Small intestine (tissue), 4 donors: Measurements from ENCODE around the gene USP46. TPM values are rescaled to one million over a fixed set of nuclear protein-coding genes. Genes with fewer than 3 reads are reported as not detected.

ENCODE experiments used
- polyA plus RNA-seq, 4 donors: library from polyadenylated mRNA; stranded (reverse) in 3 of 4; unstranded in 1 of 4; fragments of 200-250 nt in 3 of 4; fragments of 120-200 nt in 1 of 4; gene quantifications; one replicate each; pipeline versions ENCODE4 v1.2.1 to v1.2.3, GENCODE V29; 2013
- donor health status: healthy with polysubstance abuse.
- donor health status: Bipolar disorder and iron deficiency.
- donor health status: healthy.

Gene USP46
- polyA plus RNA-seq, 4 donors: 2.2 to 11.8 (median 3.6) TPM

Other genes with a start within 250 kb of the USP46 start
- 1 to 10 TPM in 1 of 4 donors, under 1 TPM in 2, not detected in 1; 0.27 to 1.3 (median 0.37) TPM for gene ERVMER34-1, start 92.1 kb upstream of the USP46 start, polyA plus RNA-seq
- gene RASL11B, start 203.0 kb upstream of the USP46 start, polyA plus RNA-seq: 1 to 10 TPM in 1 of 4 donors, under 1 TPM in 1, not detected in 2; 0.60 to 1.4 TPM